Stimulated activated CD4-positive, alpha-beta T cell treated with anti-CD3 and anti-CD28 coated beads, Interleukin-12 subunit alpha, Interleukin-12 subunit beta, amount 100 ng/mL, for 24 hours (primary cell): ENCODE measurements around the gene FGD4.

Experiments used
- DNase-seq, 2 experiments: peaks; one replicate each; pipeline ENCODE4 v3.0.0-alpha.2; 2020; ENCODE audit warnings: low read depth in 2 of 2

The FGD4 gene

DNA sequence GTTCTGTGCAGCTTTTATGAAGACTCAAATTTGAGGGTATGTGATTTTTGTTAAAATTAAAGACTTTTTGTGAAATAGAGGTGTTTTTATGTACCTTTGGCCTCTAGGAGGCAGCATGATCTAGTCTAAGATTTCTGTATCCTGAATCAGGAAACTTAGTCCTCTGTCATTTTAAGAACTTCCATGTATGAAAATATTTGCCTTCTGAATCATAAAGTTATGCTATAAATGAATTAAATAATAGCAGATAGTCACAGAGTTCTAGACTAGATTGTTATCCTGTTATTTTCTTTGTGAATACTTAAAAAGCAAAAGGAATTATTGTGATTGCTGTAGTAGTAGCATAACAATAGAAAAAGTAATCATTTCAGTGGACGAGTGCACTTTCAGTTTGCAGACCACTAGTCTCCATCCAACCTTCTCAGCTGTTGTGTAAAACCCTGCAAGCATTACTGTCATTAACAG, 56.3 kb downstream of the FGD4 start:
- no peak for DNase-seq

- DNase-seq: no peak
These were observed 58.1 kb downstream of the FGD4 start for GRCh38 chr12:32457251-32458025.

DNA sequence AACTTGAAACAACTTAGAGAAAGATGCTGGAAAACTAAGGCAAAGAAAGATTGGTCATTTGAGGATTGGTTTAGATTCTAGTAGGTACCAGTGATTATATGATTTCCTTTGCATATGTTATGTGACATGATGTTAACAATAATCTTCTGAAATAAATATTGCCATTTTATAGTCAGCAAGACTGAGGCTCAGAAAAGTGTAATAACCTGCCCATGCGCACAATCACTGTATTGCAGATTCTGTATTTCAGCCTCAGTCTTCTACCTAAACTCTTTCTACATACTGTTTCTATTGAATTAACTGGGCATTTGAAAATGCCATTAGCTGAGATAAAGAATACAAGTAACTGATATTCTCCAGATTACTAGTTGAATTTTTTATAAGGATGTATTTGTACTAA, 61.3 kb downstream of the FGD4 start:
- no peak for DNase-seq

DNA sequence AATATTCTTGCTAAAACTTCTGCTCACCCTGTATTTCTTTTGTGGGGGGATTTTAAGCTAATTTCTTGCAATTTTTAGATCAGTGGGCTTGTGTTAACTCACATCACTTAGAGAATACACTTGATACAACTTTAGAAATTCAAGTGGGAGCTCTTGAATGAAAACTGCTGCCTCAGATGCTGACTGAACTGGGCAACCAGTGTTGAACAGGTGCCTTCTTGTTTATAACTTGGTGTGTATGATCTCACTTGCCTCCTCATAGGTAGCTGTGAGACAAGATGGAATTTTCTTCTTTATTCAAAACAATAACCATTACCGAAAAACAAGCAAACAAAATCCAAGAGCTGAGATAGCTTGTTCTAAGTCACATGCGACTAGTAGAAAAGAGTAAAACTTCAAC, 63.5 kb downstream of the FGD4 start:
- DNase-seq: no peak

- no peak for DNase-seq
These were observed 66.8 kb downstream of the FGD4 start for GRCh38 chr12:32466187-32466586.

DNA sequence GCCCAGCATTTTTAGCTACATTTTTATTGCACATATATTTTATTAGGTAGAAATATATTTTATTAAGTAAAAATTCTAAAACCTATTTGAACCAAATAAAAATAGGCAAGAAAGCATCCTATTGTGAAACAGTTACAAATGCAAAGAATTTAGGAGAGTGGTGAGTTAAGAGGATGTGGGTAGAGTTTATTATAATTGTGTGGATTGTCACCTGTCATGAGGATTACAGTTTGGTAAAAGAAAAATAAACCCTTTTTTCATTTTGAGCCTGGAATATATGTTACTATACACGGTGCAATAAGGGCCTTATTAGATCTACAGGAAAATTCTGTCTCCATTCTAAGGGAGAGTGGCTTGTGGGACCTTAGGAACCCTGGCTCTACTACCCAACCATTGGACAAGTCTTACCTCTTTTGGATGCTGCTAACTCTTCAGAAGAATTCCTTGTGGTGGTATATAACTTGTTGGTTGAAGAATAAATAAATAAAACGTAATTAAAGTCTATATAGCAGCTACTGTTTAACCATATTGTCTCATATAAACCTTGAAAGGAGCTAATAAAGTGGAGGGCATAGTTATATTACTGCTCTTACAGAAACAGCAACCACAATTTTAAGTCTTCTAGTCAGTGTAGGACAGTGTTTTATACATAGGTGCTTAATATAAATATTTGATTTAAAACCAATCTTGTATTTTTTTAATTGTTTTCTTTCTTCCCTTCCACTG, 67.8 kb downstream of the FGD4 start:
- no peak for DNase-seq

DNA sequence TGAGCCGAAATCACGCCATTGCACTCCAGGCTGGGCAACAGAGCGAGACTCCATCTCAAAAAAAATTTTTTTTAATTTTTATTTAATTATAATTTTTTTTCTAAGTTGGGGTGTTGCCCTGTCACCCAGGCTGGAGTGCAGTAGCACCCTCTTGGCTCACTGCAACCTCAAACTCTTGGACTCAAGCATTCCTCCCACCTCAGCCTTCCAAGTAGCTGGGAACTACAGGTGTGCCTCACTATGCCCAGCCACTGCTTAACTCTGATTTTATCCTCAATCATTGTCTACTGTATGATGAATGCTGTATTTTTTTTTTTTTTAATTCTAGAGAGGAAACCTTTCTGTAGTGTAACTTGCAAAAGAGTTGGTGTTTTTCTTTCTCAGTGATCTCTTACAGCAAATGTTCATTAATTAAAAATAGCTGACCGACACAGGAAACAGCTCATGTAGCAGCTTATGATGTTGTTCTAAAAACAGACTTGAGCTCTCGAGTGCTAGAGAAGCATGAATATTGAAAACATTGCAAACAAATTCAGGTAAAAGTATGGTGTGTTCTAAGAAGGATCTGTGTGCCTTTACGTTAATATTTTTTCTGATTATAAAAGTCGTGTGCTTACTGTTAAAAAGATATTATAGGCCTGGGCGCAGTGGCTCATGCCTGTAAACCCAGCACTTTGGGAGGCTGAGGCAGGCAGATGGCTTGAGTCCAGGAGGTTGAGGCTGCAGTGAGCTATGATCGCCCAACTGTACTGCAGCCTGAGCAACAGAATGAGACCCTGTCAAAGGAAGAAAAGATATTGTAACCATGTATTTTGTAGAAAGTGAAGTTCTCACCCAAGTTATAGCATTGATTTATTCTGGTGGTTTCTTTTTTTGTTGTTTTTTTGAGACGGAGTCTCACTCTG, 68.9 kb downstream of the FGD4 start:
- no peak for DNase-seq

- no peak for DNase-seq
These were observed 71.6 kb downstream of the FGD4 start for GRCh38 chr12:32470936-32471470.

DNA sequence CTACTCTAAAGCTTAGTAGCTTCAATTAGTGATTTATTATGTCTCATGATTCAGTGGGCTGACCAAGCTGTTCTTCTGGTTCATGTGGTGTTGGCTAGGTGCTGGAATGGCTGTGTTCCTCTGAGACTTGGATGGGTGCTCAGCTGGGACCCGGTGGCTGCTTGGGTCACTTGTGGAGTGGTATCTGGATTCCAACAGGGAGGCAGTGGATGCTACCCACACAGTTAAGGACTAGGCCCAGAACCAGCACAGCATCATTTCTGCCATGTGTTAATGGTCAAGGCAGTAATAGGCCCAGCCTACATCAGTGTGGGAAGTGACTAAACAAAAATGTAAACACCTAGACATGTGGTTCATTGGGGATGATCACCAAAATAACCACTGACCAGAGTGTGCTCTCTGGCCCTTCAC, 72.2 kb downstream of the FGD4 start:
- DNase-seq: no peak

DNA sequence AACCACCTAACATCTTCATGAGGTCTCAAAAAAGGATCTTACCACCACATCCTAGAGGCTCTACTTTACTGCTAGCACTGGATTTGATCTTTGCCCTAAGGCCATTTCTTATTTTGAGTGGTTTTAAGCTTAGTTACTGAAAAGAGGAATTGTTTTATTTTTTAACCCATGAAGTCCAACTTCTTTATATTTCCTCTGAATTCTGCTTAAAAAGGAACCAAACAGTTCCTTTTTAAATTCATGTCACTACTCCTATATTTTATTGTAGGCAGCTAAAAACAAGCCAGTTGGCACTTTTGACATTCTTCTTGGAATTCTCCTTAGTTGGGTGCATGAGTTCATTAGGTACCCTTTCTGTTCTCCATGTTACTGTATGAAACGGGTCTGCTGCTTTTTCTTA, 76.4 kb downstream of the FGD4 start:
- no peak for DNase-seq

GRCh38 chr12:32476446-32476845, 77.1 kb downstream of the FGD4 start:
- DNase-seq: no peak

GRCh38 chr12:32477714-32478113, 78.4 kb downstream of the FGD4 start:
- no peak for DNase-seq

DNA sequence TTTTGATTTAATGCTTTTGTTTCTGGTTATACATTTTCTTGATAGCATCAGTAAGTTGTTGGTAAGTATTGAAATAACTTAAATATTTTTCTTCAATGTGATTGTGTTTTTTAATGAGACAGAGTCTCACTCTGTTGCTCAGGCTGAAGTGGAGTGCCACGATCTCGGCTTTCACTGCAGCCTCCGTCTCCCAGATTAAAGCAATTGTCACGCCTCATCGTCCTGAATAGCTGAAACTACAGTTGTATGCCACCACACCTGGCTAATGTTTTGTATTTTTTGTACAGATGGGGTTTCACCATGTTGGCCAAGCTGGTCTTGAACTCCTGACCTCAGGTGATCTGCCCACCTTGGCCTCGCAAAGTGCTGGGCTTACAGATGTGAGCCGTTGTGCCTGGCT, 78.8 kb downstream of the FGD4 start:
- no peak for DNase-seq

- DNase-seq: no peak
These were observed 79.7 kb downstream of the FGD4 start for GRCh38 chr12:32478858-32479725.

DNA sequence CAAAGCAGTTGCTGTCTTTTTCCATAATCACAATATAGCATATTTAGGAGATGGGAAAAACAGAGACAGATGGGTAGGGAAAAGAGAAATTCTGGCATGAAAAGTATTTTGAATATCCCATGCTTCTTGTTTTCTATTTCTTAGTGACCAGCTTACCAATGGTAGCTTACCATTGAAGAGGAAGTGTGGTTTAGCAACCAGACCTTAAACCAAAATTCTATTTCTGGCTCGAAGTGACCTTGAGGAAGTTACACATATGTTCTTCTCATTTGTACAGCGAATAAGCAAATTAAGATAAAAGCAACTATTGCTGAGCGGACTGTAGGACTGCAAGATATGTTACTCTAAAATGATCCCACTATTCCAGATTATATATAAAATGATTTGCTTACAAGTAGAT, 82.9 kb downstream of the FGD4 start:
- no peak for DNase-seq

- no peak for DNase-seq
These were observed 84.1 kb downstream of the FGD4 start for GRCh38 chr12:32483499-32483898.

DNA sequence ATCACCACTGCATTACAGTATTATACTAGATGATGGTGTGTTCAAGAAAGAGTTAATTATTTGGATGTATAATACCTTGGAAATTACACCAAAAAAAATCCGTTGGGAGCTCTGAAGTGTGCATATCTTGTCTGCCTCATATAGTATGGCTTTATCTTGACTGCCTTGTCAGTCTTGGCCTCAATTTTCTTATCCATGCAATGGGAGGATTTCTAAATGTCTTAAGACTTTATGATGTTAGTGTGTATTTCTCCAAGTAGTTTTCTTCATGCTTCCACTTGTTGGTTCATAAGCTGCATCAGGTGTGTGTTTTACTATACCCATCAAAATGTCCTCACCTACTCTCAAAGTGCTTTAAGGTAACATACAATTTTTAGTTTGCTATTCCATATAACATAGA, 84.6 kb downstream of the FGD4 start:
- no peak for DNase-seq

DNA sequence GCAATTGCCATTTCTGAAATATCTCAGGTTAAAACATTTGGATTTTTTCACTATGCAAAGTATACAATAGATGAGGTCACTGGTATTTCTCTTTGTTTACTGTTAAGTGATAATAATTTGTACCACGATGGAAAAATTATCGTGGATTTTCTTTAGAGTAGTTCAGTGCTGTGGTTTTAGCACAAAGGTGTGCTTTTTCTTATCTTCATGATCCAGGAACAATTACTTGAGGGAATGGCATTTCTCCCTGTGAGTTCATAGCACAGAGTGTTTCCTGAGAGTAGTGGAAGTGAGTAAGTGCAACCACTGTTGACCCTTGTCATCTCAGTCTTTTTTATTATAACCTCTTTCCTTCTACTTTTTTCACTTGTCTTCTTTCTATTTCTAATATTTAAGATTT, 86.8 kb downstream of the FGD4 start:
- DNase-seq: no peak

DNA sequence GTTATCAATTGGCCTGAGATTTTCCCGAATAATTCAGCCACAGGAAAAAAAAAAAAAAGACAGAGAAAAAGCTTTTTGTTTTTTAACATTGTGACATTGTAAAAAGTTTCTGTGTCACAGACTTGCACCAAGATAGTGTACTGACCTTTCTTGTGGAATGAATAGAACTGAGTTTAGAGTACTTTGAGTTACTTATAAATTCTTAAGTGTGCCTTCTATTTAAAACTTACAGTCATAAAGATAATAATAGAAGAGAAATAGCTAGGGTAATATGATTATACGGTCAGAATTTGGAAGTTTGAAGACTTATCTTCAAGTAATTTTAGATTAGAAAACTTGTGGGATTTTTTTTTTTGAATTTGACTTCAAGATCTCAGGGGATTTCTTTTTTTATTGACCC, 88.8 kb downstream of the FGD4 start:
- DNase-seq: no peak

DNA sequence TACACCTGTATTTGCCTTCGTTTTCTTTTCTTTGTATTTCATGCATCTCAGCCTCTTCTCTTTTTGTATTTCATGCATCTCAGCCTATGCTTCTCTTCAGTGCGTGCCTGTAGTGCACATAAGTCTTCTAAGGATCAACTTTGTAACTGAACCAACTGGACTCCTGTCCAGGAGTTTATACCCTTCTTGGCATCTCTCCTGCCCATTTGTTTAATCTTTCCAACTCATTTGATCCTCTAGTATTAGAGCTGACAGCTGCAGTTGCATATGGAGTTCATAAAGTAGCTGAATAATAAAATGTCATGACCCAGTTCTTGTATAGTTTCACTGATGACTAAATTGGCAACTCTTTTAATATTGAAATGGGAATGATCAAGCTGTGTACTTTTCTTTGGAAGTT, 89.7 kb downstream of the FGD4 start:
- no peak for DNase-seq

- DNase-seq: no peak
These were observed 91.4 kb downstream of the FGD4 start for GRCh38 chr12:32490801-32491200.
